ENCODE data around the gene RHBDF2.
"Not testable (repeated sequence)": the region's sequence is repeated elsewhere in the genome, so short reads cannot be mapped to it uniquely, and the experiment has no call there.

Gene RHBDF2

DNA sequence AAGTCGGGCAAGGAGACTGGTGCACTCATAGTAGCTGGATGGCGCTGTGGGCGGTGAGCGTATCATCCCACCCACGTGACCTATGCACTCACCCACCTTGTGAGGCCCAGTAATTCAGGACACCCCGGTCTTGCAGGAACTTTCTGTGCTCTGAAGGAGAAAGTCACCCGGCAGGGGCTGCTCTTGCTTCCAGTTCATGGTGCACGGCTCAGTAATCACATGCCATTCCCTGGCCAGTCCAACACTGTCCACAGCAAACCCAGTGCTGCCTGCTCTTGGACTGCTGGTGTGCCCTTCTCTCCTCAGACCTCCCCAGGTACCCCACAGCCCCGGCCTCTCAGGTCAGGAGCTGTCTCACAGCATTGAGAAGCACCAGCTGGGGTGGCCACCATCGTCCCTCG lies 16.4 kb upstream of the RHBDF2 start:
- no peak for TF ChIP-seq TAF1 (IDR thresholded peaks at IDR 0.05; ENCODE audit: borderline replicate concordance, low read depth, low read length)
- TF ChIP-seq POLR2A (IDR thresholded peaks at IDR 0.05; ENCODE audit: low read depth, low read length), result no peak
- TF ChIP-seq POLR2AphosphoS5 (IDR thresholded peaks at IDR 0.05; ENCODE audit: low read depth, low read length), result no peak
- FAIRE-seq (no peak), DNase-seq (ENCODE audit: insufficient read length) (no peak)

GRCh38 chr17:76515274-76515949 lies 14.2 kb upstream of the RHBDF2 start:
- FAIRE-seq (peak; percentile 96), DNase-seq (ENCODE audit: insufficient read length) (no peak)
- TF ChIP-seq POLR2A (IDR thresholded peaks at IDR 0.05; ENCODE audit: low read depth, low read length), result no peak
- TF ChIP-seq TAF1 (IDR thresholded peaks at IDR 0.05; ENCODE audit: borderline replicate concordance, low read depth, low read length), result 0 out of 2 replicates have a peak, but pooled peaks have one; percentile 14

- not testable (repeated sequence) for FAIRE-seq; DNase-seq (ENCODE audit: insufficient read length)
Measured at GRCh38 chr17:76514355-76514754, 13.1 kb upstream of the RHBDF2 start.

GRCh38 chr17:76513306-76513692 lies 12.1 kb upstream of the RHBDF2 start:
- FAIRE-seq, result no peak
- no peak for DNase-seq (ENCODE audit: insufficient read length)
- TF ChIP-seq TAF1 (IDR thresholded peaks at IDR 0.05; ENCODE audit: borderline replicate concordance, low read depth, low read length) (no peak), POLR2A (IDR thresholded peaks at IDR 0.05; ENCODE audit: low read depth, low read length) (no peak), POLR2AphosphoS5 (IDR thresholded peaks at IDR 0.05; ENCODE audit: low read depth, low read length) (no peak)

DNA sequence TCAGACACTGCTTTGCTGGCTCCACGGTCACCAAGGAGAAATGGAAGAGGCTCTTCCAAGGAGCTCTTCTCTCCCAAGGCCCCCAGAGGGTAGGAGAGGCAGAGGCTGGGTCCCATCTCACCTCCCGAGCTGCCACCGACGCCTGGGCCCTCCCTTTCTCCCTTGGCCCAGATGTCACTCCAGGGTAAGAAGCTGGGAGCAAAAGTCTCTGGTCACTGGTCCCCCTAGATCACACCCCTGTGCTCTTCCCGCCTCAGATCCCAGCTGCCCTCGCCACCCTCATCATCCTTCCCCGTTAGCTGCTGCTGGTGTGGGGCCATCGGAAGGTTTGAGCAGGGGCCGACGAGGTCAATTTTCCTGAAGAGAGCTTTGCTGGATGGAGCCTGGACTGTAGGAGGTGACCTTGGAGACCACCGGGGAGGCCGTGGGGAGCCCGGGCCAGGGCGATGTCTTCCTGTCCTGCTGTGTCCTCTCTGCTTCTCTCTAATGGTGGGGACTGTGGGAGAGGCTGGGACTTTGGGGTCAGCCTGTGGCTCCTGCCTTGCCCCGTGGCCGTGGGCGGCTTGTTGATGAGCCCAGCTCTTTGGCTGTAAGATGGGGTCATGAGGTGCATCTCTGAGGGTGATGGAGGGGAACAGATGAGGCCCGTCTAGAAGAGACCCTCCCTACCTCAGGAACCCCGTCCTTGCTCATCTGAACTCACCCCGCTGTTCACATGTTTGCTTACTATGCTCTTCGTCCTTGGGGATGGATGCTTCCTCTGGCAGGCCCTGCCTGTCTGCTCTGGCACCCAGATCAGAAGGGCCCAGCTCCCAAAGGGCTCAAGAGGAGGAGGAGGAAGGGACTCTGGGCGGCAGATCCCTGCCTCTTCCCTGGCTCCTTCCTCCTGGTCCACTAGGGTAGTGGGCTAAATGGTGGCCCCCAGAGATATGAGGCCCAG lies 11.4 kb upstream of the RHBDF2 start:
- FAIRE-seq (no peak), DNase-seq (ENCODE audit: insufficient read length) (no peak)
- no peak for TF ChIP-seq TAF1 (IDR thresholded peaks at IDR 0.05; ENCODE audit: borderline replicate concordance, low read depth, low read length)
- no peak for TF ChIP-seq POLR2AphosphoS5 (IDR thresholded peaks at IDR 0.05; ENCODE audit: low read depth, low read length)
- no peak for TF ChIP-seq POLR2A (IDR thresholded peaks at IDR 0.05; ENCODE audit: low read depth, low read length)

DNA sequence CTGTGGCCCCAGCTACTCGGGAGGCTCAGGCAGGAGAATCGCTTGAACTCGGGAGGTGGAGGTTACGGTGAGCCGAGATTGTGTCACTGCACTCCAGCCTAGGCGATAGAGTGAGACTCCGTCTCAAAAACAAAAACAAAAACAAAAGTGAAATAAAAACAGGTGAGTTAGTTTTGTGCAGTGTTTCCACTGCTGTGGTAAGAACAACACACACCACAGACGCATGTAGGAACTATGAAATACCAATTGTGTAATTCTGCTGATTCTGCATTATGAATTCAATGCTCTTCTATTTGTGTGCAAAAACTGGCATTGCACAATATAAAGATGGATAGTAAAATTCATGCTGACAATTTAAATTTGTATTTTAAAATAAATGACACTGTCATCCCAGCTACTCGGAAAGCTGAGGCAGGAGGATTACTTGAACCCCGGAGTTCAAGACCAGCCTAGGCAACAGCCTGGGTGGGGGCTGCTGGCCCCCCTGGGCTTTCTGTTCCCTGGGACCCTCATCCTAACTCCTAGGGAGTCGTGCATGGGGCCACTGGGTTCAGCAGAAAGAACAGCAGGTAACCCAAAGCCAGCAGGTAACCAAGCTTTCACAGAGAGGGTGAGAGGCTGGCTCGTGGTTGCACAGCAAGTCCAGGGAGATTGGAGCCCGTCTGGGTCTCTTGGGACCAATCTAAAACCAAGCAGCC lies 10.6 kb upstream of the RHBDF2 start:
- DNase-seq (ENCODE audit: insufficient read length) (no peak), FAIRE-seq (no peak)
- TF ChIP-seq POLR2A (IDR thresholded peaks at IDR 0.05; ENCODE audit: low read depth, low read length) (no peak), TAF1 (IDR thresholded peaks at IDR 0.05; ENCODE audit: borderline replicate concordance, low read depth, low read length) (no peak), POLR2AphosphoS5 (IDR thresholded peaks at IDR 0.05; ENCODE audit: low read depth, low read length) (no peak)

- DNase-seq (ENCODE audit: insufficient read length) (no peak), FAIRE-seq (no peak)
- TF ChIP-seq TAF1 (IDR thresholded peaks at IDR 0.05; ENCODE audit: borderline replicate concordance, low read depth, low read length), result no peak
- TF ChIP-seq POLR2A (IDR thresholded peaks at IDR 0.05; ENCODE audit: low read depth, low read length), result no peak
- no peak for TF ChIP-seq POLR2AphosphoS5 (IDR thresholded peaks at IDR 0.05; ENCODE audit: low read depth, low read length)
Measured at GRCh38 chr17:76510831-76511244, 9.6 kb upstream of the RHBDF2 start.

DNA sequence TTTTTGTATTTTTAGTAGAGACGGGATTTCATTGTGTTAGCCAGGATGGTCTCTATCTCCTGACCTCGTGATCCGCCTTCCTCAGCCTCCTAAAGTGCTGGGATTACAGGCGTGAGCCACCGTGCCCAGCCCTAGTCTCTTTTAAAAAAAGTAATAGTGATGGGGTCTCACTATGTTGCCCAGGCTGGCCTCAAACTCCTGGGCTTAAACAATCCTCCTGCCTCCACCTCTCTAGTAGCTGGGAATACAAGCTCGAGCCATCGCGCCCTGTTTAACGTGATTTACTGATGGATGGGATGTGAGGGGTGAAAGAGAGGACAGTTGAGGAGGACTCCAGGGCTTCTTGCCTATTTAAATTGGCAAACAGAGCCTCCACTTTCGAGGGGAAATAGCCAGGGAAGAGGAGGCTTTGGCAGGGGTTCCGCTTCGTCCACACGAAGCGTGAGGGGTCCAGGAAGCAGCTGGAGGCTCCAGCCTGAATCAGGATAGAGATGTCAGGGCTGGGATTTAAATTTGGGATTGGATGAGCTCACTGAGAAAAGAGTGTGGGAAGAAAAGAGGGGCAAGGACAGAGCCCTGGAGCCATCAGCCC lies 7.3 kb upstream of the RHBDF2 start:
- FAIRE-seq; DNase-seq (ENCODE audit: insufficient read length): not testable (repeated sequence)

GRCh38 chr17:76506408-76507345 lies 5.5 kb upstream of the RHBDF2 start:
- no peak for DNase-seq (ENCODE audit: insufficient read length)
- TF ChIP-seq TAF1 (IDR thresholded peaks at IDR 0.05; ENCODE audit: borderline replicate concordance, low read depth, low read length) (no peak), POLR2A (IDR thresholded peaks at IDR 0.05; ENCODE audit: low read depth, low read length) (no peak), POLR2AphosphoS5 (IDR thresholded peaks at IDR 0.05; ENCODE audit: low read depth, low read length) (no peak)
- FAIRE-seq, result peak; percentile 83

GRCh38 chr17:76504117-76504516 lies 2.9 kb upstream of the RHBDF2 start:
- DNase-seq (ENCODE audit: insufficient read length) (no peak), FAIRE-seq (no peak)
- TF ChIP-seq POLR2A (IDR thresholded peaks at IDR 0.05; ENCODE audit: low read depth, low read length), result no peak
- no peak for TF ChIP-seq TAF1 (IDR thresholded peaks at IDR 0.05; ENCODE audit: borderline replicate concordance, low read depth, low read length)
- no peak for TF ChIP-seq POLR2AphosphoS5 (IDR thresholded peaks at IDR 0.05; ENCODE audit: low read depth, low read length)

Measured in GM12892 (cell line).